ENCODE results near the gene LSM12.

GRCh38 chr17:44085908-44086307 is 19.4 kb upstream of the LSM12 start:
- TF ChIP-seq, protein P1, sequence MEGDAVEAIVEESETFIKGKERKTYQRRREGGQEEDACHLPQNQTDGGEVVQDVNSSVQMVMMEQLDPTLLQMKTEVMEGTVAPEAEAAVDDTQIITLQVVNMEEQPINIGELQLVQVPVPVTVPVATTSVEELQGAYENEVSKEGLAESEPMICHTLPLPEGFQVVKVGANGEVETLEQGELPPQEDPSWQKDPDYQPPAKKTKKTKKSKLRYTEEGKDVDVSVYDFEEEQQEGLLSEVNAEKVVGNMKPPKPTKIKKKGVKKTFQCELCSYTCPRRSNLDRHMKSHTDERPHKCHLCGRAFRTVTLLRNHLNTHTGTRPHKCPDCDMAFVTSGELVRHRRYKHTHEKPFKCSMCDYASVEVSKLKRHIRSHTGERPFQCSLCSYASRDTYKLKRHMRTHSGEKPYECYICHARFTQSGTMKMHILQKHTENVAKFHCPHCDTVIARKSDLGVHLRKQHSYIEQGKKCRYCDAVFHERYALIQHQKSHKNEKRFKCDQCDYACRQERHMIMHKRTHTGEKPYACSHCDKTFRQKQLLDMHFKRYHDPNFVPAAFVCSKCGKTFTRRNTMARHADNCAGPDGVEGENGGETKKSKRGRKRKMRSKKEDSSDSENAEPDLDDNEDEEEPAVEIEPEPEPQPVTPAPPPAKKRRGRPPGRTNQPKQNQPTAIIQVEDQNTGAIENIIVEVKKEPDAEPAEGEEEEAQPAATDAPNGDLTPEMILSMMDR (conservative IDR thresholded peaks at IDR 0.05; ENCODE audit: low read depth, low read length), result no peak
- TF ChIP-seq EZH2 (IDR thresholded peaks at IDR 0.05; ENCODE audit: borderline replicate concordance, low read depth, low read length, poor library complexity, severe bottlenecking), result no peak
